ENCODE measurements around the gene PPFIA2.
"Not testable (repeated sequence)": the region's sequence is repeated elsewhere in the genome, so short reads cannot be mapped to it uniquely, and the experiment has no call there.

PPFIA2 gene

DNA sequence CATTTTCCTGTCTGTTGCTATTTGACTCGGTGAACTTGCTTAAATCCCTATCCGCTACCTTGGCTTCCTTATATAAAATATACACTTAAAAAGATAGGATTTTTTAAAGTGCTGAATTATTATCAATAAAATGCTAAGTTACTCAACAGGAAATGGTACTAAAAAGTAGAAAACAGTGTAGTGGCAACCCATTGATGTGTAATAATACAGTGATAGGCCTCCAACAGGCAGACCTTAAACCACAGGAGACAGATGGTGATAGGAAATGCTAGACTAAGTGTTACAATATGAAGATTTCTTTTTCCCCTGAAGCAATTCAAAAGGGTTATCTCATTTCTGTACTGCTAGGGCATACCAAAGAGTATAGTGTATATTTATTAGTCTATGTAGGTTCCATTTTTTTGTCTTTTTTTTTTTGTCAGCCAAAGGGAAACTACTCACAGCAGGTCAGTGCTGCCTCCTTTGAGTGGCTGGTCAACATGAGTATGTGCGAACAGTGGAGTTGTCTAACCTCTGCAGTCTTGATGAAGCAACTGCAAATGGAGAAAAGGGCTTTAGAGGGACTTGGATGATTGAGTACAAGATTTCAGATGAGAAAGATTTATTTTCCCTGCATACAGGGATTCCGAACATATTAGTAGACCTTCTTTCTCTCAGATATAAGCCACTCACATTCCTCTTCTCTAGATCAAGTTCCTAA, 497.5 kb downstream of the PPFIA2 start:
- no peak for DNase-seq (ENCODE audit: low spot score)

DNA sequence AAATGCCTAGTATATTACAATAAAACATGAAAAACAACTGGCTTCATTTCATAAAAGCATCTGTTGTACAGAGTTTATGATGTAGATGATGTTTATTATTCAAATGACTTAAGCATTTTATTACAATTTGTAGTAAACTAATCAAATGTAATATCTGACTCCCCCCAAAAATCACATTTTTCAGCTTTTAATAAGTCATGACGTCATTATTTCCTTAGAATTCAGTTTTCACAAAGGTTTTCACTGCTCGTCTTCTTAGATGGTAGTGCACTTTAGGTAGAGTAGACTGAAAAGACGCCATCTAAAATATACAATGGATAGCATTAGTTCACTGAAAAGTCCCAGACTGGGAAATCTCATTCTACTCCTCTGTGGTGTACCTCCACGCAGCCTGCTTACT, 499.8 kb downstream of the PPFIA2 start:
- DNase-seq (ENCODE audit: low spot score), result no peak

DNA sequence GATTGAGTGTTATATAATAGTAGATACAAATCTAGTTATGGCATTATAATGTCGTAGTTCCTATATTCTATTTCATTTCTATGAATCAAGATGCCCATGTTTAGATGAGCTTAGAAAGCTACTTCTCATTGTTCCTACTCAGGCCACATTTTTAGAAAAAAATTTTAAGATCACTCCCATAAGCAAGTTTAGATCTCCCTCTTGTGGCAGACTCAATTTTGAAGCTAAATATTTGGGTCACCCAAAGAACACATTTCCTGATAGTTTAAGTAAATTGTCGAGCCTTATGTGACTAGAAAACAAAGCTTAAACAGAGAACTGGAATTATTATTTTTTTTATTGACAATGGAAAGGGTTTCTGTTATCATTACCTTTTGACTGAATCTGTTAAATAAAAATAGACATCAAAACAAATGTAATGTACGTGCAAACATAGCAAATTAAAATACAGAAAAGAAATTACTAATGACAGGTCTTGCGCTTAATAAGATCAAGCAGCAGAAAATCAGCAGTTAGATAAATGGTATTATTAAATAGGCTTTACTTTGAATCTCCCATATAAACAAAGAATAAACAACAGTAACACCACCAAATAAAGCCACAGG, 501.1 kb downstream of the PPFIA2 start:
- DNase-seq (ENCODE audit: low spot score), result peak; percentile 56

DNA sequence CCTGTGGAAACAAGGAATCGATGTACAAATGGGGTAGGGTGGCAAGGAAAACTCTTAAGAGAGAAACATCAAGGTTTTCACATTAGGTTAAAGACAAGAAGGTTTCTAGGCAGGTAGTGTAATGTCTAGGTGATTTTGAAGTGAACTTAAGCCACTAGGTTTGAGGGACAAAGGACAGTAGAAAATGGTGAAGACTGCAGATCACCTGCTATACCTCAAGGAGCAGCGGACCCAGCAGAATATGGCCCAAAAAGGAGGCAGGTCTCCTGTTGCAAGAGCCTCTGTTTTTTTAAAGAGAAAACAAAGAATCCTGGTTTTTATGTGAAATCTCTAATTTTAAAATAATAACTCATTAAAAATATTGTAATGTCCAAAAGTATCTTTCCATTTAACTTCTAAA, 503.2 kb downstream of the PPFIA2 start:
- DNase-seq (ENCODE audit: low spot score), result no peak

DNA sequence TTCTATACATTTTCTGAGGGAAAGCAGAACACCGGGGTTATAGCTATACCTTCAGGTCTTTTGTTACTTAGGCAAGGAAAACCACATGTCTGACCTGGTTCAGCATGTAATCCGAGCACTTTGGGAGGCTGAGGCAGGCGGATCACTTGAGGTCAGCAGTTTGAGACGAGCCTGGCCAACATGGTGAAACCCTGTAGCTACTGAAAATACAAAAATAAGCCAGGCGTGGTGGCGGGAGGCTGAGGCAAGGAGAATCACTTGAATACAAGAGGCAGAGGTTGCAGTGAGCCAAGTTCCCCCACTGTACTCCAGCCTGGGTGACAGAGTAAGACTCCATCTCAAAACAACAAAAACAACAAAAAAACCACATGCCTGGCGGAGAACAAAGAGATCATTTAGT, 503.7 kb downstream of the PPFIA2 start:
- DNase-seq (ENCODE audit: low spot score), result no peak

DNA sequence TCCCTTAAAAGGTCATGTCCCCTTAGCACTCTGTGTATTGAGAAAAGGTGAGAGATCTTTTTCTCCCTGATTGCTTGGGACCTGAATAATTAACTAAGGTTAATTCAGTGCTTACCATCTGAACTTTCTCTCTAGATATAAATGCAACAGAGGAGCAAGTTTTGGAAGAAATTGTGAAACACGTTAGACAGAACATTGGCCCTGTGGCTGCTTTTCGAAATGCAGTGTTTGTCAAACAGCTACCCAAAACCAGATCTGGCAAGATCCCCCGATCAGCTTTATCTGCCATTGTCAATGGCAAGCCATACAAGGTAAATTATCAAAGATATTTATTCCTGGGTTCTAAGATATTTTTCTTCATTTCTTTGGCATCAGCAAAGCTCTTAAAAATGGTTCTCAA, 505.8 kb downstream of the PPFIA2 start:
- no peak for DNase-seq (ENCODE audit: low spot score)

DNA sequence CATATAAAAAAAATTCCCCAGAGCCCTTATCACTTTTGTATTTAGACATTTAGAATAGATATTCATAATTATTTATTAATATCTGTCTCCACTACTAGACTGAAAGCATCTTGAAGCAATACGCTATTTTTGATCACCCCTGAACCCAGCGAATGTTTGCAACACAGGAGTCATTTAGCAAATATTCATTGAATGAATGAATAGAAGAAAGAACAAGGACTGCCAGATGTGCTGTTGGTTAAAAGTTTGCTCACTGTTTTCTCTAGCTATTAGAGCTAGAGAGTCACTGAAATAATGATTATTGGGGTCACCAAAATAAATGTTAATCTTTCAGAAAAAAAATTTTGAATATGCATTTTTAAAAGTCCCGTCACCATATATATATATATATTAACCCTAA, 506.9 kb downstream of the PPFIA2 start:
- DNase-seq (ENCODE audit: low spot score), result no peak

- DNase-seq (ENCODE audit: low spot score), result no peak
Observed at GRCh38 chr12:81249976-81250375, 509.2 kb downstream of the PPFIA2 start.

DNA sequence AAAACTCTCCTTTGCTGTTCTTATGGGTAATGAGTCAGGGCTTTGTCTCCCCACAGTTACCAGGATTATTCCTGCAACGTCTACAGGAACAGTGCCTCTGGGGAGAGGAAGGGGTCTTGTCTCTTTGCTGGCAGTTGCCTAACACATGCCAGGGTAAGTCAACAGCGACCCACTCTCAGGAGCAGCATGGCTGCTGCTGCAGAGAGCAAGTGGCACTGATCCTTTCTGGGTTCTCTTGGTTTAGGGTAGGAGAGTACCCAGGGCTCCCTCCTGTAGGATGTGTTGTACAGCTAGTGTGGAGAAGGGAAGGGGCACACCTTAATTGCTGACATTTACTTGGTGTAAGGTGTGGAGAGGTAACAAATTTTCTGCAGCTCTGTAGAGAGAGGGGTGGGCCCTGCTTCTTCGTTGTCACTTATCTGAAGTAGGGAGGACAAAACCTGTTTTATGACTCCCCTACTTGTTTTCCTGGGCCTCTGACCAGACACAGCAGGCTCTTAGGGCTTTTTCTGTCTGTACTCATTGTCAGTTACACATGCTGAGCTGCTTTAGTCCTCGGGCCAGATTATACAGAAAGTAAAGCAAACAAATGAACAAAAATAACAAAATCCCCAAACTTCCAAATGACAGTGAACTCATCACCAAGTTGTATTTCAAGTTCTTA, 513.1 kb downstream of the PPFIA2 start:
- DNase-seq (ENCODE audit: low spot score), result no peak

DNA sequence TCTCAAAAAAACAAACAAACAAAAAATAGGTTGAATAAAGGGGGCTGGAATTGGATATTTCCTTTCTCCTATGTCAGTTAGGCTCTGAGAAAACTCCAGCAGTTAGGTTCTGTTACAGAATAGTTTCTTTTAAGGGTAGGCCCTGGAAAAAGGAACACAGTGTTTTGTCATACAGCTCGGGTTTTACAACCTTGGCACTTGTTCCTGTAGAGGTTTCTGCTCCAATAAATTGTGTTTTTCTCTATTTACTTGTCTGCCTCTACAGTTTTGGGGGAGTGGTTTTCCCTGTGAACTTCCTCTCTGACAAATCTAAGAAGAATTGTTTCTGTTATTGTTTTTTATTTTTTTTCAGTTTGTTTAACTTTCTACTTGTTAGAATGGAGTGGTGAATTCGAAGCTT, 513.7 kb downstream of the PPFIA2 start:
- no peak for DNase-seq (ENCODE audit: low spot score)

- no peak for DNase-seq (ENCODE audit: low spot score)
Observed at GRCh38 chr12:81231574-81232368, 527.4 kb downstream of the PPFIA2 start.

DNA sequence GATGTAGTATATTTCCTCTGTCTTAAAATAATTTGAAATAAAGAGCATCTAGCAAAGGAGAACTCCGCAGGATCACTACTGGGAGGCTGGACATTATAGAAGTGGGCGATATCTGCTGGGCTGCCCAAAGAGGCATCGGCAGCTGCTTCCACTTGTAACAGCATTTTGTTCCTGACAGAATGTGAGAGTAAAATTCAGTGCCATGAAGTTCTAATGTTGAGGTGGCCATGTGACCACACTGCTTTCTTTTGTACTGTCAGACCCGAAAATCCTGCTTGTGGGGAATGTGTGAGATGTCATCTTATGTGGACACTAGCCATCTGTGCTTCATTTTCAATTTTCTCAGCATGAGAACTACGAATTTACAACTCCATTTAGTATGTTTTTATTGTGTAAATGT, 529.4 kb downstream of the PPFIA2 start:
- no peak for DNase-seq (ENCODE audit: low spot score)

GRCh38 chr12:81224626-81225025, 534.5 kb downstream of the PPFIA2 start:
- no peak for DNase-seq (ENCODE audit: low spot score)

DNA sequence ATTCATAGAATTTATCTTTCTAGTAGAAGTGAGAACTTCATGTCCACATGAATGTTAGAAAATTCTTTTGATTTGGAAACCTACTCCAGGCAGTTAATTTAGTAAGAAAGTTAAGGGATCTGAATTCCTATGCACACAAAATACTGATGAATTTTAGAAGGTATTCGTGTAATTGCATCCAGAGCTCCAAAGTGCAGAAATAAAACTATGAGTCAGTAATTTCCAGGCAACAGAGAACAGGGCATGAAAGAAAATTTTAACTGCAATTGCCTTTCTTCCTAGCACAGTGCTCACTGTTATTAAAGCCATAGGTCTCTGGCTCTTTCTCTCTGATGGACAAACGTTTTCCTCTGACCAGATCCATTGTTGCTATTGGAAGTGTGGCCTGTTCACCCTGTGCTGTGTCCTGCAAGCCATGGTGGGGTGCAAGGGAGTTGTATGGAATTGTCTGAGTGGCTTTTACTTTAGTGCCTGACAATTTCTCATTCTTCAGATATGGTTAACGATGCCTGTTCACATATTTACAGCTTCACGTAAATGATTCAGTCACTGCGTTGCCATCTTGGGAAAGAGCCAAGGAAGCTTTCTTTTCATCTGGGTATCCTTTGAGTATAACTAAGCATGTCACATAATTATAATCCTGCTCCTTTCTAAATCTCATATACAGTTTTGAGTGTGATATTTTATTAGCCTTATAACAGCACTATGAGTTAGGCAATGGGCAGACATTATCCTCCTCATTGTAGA, 536.1 kb downstream of the PPFIA2 start:
- no peak for DNase-seq (ENCODE audit: low spot score)

DNA sequence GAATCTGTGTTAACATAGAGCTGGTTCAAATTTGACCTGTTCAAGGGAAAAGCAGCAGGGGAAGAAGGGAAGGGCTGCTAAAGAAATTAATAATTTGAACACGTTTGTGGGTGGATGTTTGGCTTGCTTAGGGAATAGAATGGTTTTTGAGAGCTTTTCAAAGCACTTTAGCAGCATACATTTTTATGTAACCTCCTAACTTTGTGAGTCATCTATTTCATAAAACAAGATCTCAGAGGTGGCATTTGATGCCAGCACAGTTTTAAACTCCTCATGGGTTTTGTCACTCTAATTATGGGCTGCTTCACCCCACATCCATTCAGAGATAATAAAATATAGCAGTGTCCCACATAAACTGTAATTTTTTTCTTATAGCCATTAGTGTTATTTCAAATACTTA, 537.5 kb downstream of the PPFIA2 start:
- no peak for DNase-seq (ENCODE audit: low spot score)

DNA sequence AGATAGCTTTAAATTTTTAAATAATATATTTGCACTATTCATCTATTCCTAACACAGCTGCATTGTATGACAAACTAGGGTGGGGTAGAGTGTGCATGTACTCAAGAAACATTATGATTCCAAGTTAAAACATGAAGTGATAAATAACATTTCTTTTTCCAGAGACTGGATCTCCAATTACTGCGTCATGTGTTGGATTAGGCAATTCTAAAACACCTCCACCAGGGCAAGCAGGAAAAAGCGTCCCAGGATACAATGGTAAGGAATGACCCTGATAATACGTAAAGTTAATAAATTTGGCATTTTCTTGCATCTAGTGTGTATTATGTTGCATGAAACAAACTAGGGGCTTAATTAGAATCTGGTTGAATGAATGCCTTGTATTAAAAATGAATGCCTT, 542.4 kb downstream of the PPFIA2 start:
- no peak for DNase-seq (ENCODE audit: low spot score)

GRCh38 chr12:81212996-81213696, 546.0 kb downstream of the PPFIA2 start:
- DNase-seq (ENCODE audit: low spot score), result no peak

GRCh38 chr12:81211306-81211705, 547.8 kb downstream of the PPFIA2 start:
- no peak for DNase-seq (ENCODE audit: low spot score)

DNA sequence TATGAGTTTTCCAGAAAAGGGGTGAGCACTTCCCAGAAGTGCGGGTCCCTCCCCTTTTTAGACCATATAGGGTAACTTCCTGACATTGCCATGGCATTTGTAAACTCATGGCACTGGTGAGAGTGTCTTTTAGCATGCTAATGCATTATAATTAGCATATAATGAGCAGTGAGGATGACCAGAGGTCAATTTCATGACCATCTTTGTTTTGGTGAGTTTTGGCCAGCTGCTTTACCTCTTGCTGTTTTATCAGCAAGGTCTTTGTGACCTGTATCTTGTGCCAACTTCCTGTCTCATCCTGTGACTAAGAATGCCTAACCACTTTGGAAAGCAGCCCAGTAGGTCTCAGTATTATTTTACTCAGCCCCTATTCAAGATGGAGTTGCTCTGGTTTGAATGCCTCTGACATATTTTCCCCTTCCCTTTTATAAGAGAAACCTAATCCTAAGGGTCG, 549.4 kb downstream of the PPFIA2 start:
- DNase-seq (ENCODE audit: low spot score), result not testable (repeated sequence)

DNA sequence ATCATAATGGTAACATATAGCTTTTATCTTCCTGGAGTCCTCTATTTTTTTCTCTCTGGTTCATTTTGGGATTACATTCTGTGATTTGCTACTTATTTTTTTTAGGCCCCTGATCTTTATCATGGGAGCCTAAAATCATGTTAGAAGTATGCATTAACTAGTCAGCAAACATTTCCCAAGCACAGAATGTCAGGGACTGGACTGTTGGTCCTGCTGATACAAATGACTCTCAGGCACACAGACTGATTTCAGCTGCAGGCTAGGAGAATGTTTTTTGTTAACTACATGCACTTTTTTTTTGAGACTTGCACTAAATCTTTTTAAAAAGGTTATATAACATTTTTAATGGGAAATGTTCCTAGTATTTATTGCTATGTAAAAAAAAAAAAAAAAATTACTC, 550.1 kb downstream of the PPFIA2 start:
- no peak for DNase-seq (ENCODE audit: low spot score)

DNA sequence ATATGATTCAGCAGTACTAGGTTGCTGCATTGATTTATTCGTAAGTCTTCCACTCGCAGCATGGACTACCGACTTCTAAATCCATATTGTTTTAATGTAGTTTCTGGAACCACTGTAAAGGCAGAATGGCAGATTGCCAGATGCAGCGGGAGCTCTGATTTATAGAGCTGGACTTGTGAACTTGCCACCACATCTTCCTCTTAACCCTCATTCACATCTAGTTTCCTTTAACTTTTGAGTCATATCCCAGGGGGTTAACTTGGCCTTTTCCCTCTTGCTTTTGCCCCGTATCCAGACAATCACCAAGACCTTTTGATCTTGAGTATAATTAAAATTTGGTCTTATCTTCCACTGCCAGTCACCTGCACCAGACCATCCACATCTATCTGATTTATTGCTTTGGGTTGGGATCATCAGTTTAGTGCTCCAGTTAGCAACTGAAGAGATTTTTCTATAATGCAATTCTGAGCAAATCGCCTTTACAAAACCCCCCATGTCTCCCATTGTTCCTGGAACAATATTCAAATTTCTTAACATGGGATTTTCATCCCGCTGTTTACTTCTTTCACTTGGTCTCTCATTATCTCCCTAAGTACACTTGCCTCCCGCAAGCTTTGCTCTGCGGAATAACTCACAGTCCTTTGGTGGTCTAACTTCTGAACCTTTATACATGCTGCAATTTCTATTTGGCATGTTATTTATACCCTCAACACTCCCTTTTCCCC, 550.8 kb downstream of the PPFIA2 start:
- DNase-seq (ENCODE audit: low spot score), result no peak

All from cerebellar cortex (tissue), 1 donor.